ENCODE data around the gene KCTD15.

DNA sequence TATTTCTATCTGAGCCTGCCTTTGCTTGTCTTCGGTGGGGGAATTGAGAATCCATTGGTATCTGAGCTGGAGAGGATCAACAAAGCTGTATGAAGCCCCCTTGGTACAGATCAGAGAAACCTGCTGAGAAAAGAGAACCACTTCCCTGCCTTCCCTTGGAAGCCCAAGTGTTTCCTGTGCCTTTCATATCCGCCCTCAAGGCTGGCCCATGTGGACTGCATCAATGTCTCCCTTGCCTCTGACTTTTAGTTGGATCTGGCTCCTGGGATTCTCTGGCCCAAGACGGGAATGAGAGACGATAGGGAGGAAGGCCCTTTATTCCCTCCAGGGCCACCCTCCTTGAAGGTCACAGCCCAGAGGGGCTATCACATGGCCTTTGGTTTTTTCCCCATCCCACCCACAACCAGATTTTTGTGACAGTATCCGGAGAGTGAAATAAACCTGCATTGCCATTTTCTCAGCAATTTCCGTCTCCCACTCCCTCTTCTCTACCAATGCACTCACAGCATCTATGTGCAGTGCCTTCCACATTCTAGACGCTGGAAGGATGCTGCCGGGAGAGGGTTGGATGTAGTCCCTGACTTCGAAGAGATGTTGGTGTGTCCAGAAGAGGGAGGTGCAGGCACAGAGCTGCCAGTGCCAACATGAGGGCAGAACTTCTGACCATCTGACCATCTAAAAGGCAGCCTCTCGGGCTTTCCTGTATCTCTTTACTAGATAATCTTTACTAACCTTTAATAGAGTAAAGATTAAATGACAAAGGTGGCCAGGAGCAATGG lies 63.8 kb downstream of the KCTD15 start:
- TF ChIP-seq, protein P1, sequence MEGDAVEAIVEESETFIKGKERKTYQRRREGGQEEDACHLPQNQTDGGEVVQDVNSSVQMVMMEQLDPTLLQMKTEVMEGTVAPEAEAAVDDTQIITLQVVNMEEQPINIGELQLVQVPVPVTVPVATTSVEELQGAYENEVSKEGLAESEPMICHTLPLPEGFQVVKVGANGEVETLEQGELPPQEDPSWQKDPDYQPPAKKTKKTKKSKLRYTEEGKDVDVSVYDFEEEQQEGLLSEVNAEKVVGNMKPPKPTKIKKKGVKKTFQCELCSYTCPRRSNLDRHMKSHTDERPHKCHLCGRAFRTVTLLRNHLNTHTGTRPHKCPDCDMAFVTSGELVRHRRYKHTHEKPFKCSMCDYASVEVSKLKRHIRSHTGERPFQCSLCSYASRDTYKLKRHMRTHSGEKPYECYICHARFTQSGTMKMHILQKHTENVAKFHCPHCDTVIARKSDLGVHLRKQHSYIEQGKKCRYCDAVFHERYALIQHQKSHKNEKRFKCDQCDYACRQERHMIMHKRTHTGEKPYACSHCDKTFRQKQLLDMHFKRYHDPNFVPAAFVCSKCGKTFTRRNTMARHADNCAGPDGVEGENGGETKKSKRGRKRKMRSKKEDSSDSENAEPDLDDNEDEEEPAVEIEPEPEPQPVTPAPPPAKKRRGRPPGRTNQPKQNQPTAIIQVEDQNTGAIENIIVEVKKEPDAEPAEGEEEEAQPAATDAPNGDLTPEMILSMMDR (IDR thresholded peaks at IDR 0.05), result no peak
- no peak for TF ChIP-seq EP300 (IDR thresholded peaks at IDR 0.05)

Measured in tibial nerve (tissue), 4 donors.